Stimulated activated CD8-positive, alpha-beta memory T cell treated with anti-CD3 and anti-CD28 coated beads, Interleukin-15, amount 100 ng/mL, for 48 hours (primary cell): ENCODE measurements around the gene SEPTIN10.

Experiments used
- DNase-seq, 2 donors: peaks; one replicate each; pipeline ENCODE4 v3.0.0-alpha.2; 2020; ENCODE audit warnings: low read depth in 2 of 2

The SEPTIN10 gene

DNA sequence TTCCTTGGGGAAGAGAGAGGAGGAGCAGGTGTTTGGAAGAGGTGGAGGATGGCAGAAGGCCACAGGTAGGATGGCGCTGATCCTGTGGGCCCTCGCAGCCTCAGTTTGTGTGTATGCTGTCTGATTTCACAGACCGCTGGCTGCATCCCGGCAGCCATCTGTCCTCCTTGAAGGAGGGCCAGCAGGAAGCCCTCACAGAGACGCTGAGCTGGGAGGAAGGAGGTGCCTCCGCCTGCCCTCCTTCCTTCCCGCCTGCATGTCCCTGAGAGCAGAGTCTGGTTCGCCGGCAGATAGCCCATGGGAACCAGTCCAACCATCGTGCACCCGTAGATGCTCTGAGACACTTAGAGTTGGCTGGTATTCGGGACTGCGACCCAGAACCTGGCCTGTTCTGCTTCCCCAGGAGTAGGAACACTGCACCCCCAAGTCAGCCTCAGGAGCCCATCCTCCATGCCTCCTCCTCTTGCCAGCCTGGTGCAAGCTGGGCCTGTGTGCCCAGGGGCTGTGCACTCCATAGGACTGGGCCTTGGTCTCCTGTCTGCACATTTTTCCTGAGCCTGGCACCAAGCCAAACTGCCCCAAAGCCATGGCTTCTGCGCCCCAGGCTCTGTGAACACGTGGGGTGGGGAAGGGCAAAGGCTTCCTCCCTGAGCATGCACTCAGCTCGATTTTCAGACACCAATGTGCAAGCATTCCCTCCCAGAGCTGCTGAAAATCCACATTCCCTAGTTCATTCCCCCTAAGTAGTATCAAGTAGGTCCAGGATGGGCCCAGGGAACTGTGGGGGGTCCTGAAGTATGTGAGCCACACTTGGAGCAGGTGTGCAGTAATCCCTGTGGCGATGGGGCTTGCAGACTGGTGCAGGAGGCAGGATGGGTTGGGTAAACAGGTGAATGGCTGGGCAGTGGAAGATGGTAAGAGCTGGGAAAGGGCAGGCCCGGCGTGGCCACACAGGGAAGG is 115.6 kb downstream of the SEPTIN10 start:
- DNase-seq, result no peak

DNA sequence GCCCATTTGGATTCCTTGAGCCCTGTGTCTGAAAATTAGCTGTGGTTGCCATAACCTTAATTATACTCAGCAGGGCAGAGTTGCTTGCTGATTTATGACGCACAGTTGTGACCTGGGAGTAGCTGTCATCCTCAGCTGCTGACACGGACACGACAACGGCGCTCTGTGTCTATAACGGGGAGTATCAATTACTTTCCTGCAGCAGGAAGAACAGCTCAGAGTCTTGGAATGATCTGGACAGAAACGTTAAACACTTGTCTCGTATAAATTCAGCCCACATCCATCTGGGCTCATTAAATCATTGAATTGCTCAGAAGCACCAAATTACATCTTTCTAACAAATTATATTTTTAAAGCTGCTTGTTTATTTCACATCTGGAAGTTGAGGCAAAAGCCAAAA is 116.3 kb downstream of the SEPTIN10 start:
- no peak for DNase-seq

DNA sequence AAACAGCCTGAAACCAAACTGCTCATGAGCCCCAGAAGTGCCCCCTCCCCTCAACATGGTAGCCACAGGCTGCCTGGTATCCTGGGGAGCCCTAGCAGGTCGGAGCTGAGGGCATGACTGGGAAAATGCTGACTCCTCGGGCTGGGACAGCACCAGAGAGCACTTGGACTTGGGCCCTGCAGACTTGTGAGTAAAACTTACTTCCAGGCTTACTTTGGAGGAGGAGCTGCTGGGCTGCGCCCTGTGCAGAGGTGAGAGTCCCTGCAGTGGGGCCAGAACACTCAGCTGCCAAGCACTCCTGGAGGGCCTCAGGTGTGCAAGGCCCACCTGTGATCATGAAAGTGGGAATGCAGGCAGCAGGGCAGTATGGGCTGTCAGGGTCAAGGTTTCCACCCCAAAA is 119.4 kb downstream of the SEPTIN10 start:
- DNase-seq, result no peak

DNA sequence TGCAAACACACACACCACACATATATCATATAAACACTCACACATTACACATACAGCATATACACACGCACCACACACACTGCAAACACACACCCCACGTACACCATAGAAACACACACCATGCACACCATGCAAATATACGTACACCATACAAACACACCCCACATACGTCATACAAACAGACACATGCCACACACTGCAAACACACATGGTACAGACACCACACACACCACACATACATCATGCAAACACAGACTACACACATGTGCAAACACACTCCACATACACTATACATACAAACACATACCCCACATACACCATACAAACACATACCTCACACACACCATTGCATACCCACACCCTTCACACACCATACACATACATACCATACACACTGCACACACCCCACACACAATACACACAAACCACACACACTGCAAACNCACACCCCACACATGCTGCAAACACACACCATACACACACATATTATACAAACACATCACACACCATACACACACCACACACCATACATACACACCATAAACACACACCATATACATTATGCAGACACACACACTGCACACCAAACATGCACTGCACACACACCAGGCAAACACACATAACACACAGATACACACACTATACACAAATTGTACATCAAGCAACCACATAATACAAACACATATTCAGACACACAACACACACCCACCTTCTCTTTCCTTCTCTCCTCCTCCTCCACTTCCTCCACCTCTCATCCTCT is 120.4 kb downstream of the SEPTIN10 start:
- no peak for DNase-seq
